HG02885 (cell line): Measurements from ENCODE around the gene GLCCI1.
A peak's percentile ranks its signal among the peaks of the same experiment; 100 is the strongest.

Experiments used
- ATAC-seq: cut with Tn5 transposase; IDR thresholded peaks from one replicate; pipeline ENCODE4 v1.9.1; 2021; ENCODE audit warnings: mild to moderate bottlenecking; ENCODE audit not compliant: unreplicated experiment, poor library complexity

GLCCI1 gene

DNA sequence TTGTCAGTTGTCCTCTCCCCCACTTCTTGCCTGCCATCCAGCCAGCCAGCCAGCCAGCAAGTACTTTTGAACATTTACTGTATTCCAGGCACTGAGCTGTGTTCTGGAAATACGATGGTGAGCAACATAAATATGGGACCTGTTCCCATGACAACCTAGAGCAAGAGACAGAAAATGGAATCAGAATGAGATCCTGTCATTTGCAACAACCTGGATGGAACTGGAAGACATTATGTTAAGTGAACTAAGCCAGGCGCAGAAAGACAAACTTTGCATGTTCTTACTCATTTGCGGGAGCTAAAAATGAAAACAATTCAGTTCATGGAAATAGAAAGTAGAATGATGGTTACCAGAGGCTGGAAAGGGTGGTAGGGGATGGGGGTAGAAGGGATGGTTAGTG lies 152.6 kb downstream of the GLCCI1 start:
- no peak for ATAC-seq

- peak; percentile 72 for ATAC-seq
Observed at GRCh38 chr7:8125680-8126444, 157.3 kb downstream of the GLCCI1 start.

DNA sequence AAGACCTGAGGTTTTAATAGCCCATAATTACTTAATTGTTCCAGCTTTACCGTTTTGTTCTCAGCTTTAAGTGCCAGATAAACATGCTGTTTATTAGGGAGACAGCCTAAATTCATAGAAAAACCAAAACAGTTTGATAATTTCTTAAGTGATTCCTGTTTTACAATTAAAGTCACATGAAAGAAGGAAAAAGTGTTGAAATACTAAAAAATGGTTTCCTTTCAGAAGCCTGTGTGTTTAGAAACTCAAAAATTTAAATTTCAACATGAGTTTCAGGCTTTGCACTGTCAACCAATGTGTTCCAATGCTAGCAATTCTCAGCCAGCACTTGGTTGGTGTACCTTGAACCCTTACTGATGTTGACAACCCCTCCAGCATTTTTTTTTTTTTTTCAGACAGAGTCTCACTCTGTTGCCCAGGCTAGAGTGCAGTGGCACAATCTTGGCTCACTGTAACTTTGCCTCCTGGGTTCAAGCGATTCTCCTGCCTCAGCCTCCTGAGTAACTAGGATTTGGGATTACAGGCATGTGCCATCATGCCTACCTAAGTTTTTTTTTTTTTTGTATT lies 158.1 kb downstream of the GLCCI1 start:
- ATAC-seq: no peak

DNA sequence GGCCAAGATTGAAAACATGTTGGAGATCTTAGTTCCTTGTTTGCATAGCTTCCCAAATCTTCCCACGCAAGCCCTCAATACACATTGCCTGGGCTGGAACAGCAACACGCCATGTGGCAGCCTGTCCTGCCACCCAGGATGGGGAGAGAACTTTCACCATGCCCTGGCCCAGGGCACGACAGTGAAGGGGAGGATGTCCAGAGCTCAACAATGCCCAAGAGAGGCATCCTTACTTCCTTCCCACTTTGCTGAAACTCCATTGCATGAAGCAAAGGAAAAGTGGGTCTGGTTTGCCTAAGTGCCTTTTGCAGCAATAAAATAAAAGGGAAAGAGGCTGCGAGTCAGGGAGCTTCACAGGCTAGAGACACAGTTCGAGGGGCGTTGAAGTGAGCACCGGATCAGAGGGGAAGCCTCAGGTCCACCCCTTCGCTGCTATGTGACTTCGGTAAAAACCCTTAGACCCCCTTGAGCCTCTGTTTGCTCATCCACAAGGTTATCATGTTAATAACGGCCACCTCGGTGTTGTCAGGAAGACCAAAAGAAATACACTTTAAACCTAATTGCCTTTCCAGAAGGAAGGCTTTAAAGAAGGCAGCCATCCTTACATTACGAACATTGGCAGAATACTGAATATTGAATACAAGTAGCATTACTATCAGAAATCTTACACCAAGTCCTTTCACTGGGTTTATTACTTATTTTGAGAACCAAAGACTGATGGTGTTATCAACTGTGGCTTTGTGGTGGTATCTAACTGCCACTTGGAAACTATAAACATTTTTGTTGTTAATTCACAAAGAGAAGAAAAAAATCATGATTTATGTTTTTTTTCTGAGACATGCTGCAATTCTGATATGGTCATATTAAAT lies 160.1 kb downstream of the GLCCI1 start:
- ATAC-seq: no peak

GRCh38 chr7:8129318-8129659 lies 160.7 kb downstream of the GLCCI1 start:
- no peak for ATAC-seq

- ATAC-seq: no peak
Observed at GRCh38 chr7:8130663-8131062, 162.1 kb downstream of the GLCCI1 start.

GRCh38 chr7:8131694-8132605 lies 163.4 kb downstream of the GLCCI1 start:
- ATAC-seq: peak; percentile 56

DNA sequence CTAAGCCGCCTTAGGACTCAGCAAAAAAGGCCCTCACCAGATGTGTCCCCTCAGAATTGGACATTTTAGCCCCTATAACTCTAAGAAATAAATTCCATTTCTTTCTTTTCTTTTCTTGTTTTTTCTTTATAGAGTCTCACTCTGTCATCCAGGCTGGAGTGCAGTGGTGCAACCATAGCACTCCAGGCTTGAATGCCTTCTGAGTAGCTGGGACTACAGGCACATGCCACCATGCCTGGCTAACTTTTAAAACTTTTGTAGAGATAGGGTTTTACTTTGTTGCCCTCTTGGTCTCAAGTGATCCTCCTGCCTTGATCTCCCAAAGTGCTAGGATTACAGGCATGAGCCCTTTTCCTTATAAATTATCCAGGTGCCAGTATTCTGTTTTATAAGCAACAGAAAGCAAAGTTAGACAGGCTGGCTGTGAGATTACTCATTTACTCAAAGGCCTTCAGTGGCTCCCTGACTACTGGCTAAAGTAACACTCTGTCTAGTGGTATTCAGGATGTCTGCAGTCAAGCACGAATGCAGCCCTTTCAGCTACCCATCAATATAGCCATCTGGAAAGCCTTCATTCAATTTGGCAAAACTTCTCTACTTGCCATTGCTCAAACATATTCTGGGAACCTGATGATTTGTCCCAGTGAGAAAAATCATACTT lies 164.7 kb downstream of the GLCCI1 start:
- ATAC-seq: no peak

DNA sequence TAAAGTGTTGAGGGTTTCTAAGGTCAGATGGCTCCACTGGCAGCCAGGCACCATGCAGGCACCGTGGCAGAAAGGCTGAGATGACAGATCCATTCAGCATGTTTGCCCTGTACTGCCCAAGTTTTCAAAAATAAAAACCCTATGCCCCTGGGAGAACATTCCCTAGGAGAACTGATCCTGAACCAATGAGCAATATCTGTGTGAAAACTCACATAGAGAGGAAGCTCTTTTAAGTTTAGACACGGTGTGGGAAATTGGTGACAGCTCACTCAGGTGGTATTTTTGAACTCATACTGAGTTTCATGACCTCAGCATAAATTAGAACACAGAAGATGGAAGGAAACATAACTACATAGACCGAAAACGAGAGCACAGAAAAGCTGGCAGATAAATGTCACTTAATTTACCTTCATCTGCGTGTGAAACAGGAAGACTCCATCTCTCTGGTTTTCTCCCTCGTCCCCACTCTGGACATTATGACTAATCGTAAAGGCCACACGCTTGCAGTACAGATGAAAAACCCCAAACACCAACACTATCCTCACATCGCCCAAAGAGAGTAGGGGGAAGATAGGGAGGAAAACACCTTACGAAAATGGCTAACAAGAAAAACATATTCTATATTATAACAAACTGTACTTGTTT lies 165.6 kb downstream of the GLCCI1 start:
- peak; percentile 72 for ATAC-seq

GRCh38 chr7:8135417-8135816 lies 166.8 kb downstream of the GLCCI1 start:
- no peak for ATAC-seq

DNA sequence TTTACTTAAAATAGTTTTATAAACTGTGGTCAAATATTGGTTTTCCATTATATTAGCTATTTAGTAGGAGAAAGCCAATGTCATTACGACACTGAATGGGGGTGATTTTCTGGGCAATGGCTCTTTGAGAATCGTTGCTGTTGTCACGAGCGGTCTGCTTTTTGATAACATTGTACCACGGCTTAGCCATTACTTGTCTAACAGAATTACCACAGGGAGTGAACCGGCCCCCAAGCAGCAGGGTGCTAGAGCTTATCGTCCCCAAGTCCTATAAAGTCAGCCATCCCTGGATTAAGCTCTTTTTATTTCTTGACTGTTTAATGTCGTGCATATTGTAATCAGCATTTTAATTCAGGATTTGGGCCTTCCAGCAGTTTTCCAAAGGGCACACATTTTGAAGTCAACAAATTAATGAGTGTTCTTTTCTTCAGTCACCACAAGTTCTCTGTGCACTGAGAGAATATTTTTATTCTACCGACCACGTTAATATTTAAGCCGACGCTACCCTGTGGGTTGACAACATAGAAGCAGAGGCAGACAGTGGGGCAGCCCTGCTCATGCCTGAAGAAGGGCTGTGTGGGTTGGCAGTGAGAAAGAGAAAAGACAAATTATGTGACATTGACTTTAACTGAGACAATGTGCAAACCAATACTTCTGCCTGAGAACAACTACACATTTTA lies 167.6 kb downstream of the GLCCI1 start:
- ATAC-seq: no peak
